ENCODE measurements around the gene ZDHHC9.

The ZDHHC9 gene

DNA sequence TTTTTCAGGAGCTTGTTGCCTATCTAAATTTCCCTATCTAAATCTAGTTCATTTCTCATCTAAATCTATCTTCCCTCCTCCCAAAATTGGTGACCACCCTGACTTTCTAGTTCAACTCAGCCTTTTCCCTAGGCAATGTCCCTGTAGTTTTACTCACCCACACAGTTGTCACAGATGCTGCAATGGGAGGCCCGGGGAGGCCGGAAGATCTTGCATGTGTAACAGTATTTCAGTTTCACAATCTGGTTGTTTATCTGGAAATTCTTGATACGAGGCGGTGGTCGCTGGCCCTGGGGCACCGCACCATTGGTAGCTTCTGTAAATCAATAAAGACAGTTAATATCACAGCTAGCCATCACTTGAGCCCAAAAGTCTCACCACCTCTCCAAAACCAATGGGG, 20.2 kb downstream of the ZDHHC9 start:
- Mint-ChIP-seq H3K27me3 (ENCODE audit: low read depth) (no peaks in the 10 kb centered on the region), H3K36me3 (ENCODE audit: low read depth) (peaks cover 41% of the 10 kb centered on the region), H3K27ac (no peak overlapping the region), H3K4me3 (no peak overlapping the region), H3K4me1 (no peaks in the 10 kb centered on the region), H3K9me3 (peaks cover under 1% of the 10 kb centered on the region)
- TF ChIP-seq, protein P1, sequence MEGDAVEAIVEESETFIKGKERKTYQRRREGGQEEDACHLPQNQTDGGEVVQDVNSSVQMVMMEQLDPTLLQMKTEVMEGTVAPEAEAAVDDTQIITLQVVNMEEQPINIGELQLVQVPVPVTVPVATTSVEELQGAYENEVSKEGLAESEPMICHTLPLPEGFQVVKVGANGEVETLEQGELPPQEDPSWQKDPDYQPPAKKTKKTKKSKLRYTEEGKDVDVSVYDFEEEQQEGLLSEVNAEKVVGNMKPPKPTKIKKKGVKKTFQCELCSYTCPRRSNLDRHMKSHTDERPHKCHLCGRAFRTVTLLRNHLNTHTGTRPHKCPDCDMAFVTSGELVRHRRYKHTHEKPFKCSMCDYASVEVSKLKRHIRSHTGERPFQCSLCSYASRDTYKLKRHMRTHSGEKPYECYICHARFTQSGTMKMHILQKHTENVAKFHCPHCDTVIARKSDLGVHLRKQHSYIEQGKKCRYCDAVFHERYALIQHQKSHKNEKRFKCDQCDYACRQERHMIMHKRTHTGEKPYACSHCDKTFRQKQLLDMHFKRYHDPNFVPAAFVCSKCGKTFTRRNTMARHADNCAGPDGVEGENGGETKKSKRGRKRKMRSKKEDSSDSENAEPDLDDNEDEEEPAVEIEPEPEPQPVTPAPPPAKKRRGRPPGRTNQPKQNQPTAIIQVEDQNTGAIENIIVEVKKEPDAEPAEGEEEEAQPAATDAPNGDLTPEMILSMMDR (IDR thresholded peaks at IDR 0.05; ENCODE audit: unreplicated experiment in 3 of 3) = no peak

DNA sequence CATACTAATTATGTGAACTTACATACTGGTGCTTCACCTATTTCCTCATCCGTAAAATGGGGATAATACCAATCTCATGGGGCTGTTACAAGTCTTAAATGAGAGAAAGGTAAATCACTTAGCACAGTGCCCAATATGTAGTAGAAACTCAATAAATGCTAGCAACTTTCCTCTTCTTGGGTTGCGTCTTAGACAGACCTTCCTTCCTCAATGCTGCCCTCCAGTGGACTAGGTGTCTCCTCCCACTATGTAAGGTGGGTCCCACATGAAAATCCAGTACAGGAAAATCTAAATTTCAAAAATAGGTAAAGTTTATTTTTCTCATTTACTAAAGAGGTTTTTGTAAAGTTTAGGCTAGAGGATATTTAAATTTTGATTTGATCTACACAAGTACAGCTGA, 20.6 kb downstream of the ZDHHC9 start:
- TF ChIP-seq, protein P1 (IDR thresholded peaks at IDR 0.05; ENCODE audit: unreplicated experiment in 3 of 3) = peak; percentile 41 to 54 (median 47)

DNA sequence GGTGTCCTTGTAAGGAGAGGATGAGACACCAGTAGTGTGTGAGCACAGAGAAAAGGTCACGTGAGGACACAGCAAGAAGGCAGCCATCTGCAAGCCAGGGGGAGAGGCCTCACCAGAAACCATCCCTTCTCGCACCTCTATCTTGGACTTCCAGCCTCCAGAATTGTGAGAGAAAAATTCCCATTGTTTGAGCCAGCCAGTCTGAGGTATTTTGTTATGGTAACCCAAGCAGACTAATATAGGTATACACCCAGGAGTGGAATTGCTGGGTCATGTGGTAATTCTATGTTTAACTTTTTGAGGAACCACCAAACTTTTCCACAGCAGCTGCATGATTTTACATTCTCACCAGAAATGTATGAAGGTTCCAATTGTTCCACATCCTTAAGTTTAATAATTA, 25.6 kb downstream of the ZDHHC9 start:
- no peak overlapping the region for H3K4me3 Mint-ChIP-seq
- TF ChIP-seq, protein P1 (IDR thresholded peaks at IDR 0.05; ENCODE audit: unreplicated experiment in 3 of 3) = no peak
- H3K27me3 Mint-ChIP-seq (ENCODE audit: low read depth) = no peaks in the 10 kb centered on the region
- peaks cover 39% of the 10 kb centered on the region for H3K36me3 Mint-ChIP-seq (ENCODE audit: low read depth)
- H3K27ac Mint-ChIP-seq = no peak overlapping the region
- peaks cover 7% of the 10 kb centered on the region for H3K9me3 Mint-ChIP-seq
- H3K4me1 Mint-ChIP-seq = no peaks in the 10 kb centered on the region

More for the DNA sequence above, 20.6 kb downstream of the ZDHHC9 start:
- Mint-ChIP-seq H3K4me3 (no peak overlapping the region), H3K4me1 (no peaks in the 10 kb centered on the region), H3K27me3 (ENCODE audit: low read depth) (no peaks in the 10 kb centered on the region), H3K9me3 (no peaks in the 10 kb centered on the region), H3K27ac (no peak overlapping the region), H3K36me3 (ENCODE audit: low read depth) (peaks cover 40% of the 10 kb centered on the region)

DNA sequence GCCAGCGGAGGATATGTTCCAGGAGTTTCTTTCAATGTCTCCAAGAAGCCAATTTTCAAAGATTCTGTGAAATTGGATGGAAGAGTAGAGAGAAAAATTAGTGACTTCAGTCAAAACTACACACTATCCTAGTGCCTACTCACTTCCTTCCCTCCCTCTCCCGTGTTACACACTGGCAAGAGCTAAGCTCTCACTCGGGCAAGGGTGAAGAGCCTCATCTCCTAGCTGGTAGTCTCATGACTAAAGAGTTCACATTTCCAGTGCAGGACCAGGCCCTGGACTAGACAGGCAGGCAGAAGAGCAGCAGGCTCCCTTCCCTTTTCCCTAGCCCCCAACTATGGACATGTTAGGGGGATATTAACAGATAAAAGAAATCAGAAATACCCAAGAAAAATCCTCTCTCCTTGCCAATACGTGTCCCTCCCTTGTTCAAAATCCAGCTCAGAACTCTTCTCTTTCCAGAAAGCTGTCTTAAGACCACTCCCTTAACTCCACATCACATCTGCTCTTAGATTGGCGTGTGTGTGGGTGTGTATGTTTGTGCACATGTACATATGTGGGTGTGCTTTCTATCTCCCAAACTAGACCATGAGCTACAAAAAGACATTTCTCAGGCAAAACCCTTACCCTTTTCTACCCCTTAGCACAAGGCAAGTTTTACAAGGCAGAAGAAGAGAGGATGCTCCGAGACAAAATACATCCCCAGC, 29.9 kb downstream of the ZDHHC9 start:
- TF ChIP-seq, protein P1 (IDR thresholded peaks at IDR 0.05; ENCODE audit: unreplicated experiment in 3 of 3) = no peak
- H3K9me3 Mint-ChIP-seq = peaks cover 17% of the 10 kb centered on the region
- no peaks in the 10 kb centered on the region for H3K4me1 Mint-ChIP-seq
- no peaks in the 10 kb centered on the region for H3K27me3 Mint-ChIP-seq (ENCODE audit: low read depth)
- no peak overlapping the region for H3K4me3 Mint-ChIP-seq
- H3K36me3 Mint-ChIP-seq (ENCODE audit: low read depth) = peaks cover 50% of the 10 kb centered on the region
- H3K27ac Mint-ChIP-seq = no peak overlapping the region

DNA sequence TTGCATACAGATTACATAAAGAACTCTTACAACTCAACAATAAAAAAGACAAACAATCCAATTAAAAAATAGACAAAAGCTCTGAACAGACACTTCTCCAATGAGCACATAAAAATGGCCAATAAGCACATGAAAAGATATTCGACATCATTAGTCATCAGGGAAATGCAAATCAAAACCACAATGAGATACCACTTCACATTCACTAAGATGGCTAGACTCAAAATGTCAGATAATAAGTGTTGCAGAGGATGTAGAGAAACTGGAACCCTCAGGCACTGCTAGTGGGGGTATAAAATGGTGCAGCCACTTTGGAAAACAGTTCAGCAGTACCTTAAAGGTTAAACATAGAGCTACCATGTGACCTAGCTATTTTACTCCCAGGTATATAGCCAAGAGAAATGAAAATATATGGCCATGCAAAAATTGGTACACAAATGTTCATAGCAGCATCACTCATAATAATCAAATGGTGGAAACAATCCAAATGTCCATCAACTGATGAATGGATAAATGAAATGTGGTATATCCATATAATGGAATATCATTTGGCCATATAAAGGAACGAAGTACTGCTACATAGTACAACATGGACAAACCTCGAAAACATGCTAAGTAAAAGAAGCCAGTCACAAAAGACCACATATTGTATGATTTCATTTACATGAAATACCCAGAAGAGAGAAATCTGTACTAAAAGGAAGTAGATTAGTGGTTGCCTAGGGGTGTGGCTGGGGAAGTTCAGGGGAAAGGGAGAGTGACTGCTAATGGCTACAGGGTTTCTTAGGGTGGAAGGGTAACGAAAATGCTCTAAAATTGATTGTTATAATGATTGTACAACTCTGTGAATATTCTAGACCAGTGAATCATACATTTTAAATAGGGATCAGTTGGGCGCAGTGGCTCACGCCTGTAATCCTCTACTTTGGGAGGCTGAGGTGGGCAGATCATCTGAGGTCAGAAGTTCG, 34.6 kb downstream of the ZDHHC9 start:
- Mint-ChIP-seq H3K4me1 (peaks cover 11% of the 10 kb centered on the region), H3K9me3 (peaks cover 18% of the 10 kb centered on the region), H3K27ac (no peak overlapping the region), H3K36me3 (ENCODE audit: low read depth) (peaks cover 56% of the 10 kb centered on the region), H3K4me3 (no peak overlapping the region), H3K27me3 (ENCODE audit: low read depth) (no peaks in the 10 kb centered on the region)
- TF ChIP-seq, protein P1 (IDR thresholded peaks at IDR 0.05; ENCODE audit: unreplicated experiment in 3 of 3) = no peak
